Measurements from ENCODE around the gene USP44.
"Not testable (repeated sequence)": the region's sequence is repeated elsewhere in the genome, so short reads cannot be mapped to it uniquely, and the experiment has no call there.

Gene USP44

GRCh38 chr12:95551305-95551704 is at the start of gene USP44:
Gene USP44, minus strand, starts transcription at chr12:95551476. Its CDS starts 17,220 bp downstream, at chr12:95534256.
- no peak for DNase-seq (ENCODE audit: low read depth, low spot score)

GRCh38 chr12:95600567-95600966 is 49.3 kb upstream of the USP44 start:
- DNase-seq (ENCODE audit: low read depth, low spot score) = no peak

- DNase-seq (ENCODE audit: low read depth, low spot score) = no peak
Measured at GRCh38 chr12:95599880-95600279, 48.6 kb upstream of the USP44 start.

- no peak for DNase-seq (ENCODE audit: low read depth, low spot score)
Measured at GRCh38 chr12:95594136-95594535, 42.9 kb upstream of the USP44 start.

GRCh38 chr12:95593266-95593871 is 42.1 kb upstream of the USP44 start:
- no peak for DNase-seq (ENCODE audit: low read depth, low spot score)

- DNase-seq (ENCODE audit: low read depth, low spot score) = no peak
Measured at GRCh38 chr12:95591731-95592130, 40.5 kb upstream of the USP44 start.

GRCh38 chr12:95590775-95591174 is 39.5 kb upstream of the USP44 start:
- no peak for DNase-seq (ENCODE audit: low read depth, low spot score)

- no peak for DNase-seq (ENCODE audit: low read depth, low spot score)
Measured at GRCh38 chr12:95583933-95584332, 32.7 kb upstream of the USP44 start.

GRCh38 chr12:95582230-95583058 is 31.2 kb upstream of the USP44 start:
- DNase-seq (ENCODE audit: low read depth, low spot score) = no peak

GRCh38 chr12:95577820-95578219 is 26.5 kb upstream of the USP44 start:
- no peak for DNase-seq (ENCODE audit: low read depth, low spot score)

GRCh38 chr12:95574799-95575452 is 23.6 kb upstream of the USP44 start:
- DNase-seq (ENCODE audit: low read depth, low spot score) = no peak

- no peak for DNase-seq (ENCODE audit: low read depth, low spot score)
Measured at GRCh38 chr12:95573951-95574576, 22.8 kb upstream of the USP44 start.

- DNase-seq (ENCODE audit: low read depth, low spot score) = no peak
Measured at GRCh38 chr12:95571369-95571768, 20.1 kb upstream of the USP44 start.

GRCh38 chr12:95568045-95568444 is 16.8 kb upstream of the USP44 start:
- DNase-seq (ENCODE audit: low read depth, low spot score) = not testable (repeated sequence)

- DNase-seq (ENCODE audit: low read depth, low spot score) = no peak
Measured at GRCh38 chr12:95557625-95558024, 6.3 kb upstream of the USP44 start.

GRCh38 chr12:95554532-95555071 is 3.3 kb upstream of the USP44 start:
- no peak for DNase-seq (ENCODE audit: low read depth, low spot score)

- DNase-seq (ENCODE audit: low read depth, low spot score) = no peak
Measured at GRCh38 chr12:95553197-95553943, 2.1 kb upstream of the USP44 start.

- no peak for DNase-seq (ENCODE audit: low read depth, low spot score)
Measured at GRCh38 chr12:95551913-95552516, 739 bp upstream of the USP44 start.

- DNase-seq (ENCODE audit: low read depth, low spot score) = no peak
Measured at GRCh38 chr12:95549392-95550084, 1.7 kb downstream of the USP44 start.
